IMR-90 (cell line): ENCODE results near the gene SLC25A26. TPM values are rescaled to one million over a fixed set of nuclear protein-coding genes. Genes with fewer than 3 reads are reported as not detected.

Experiments
- ATAC-seq: fragments of 200-7000 bp; cut with Tn5 transposase; 2 replicates; pipeline ENCODE4 v1.9.1; 2020; ENCODE audit warnings: low read depth, mild to moderate bottlenecking, moderate library complexity
- BruUV-seq: library from RNA; stranded (reverse); fragments of 400-500 nt; replicated peaks from 2 replicates; lab custom pipeline; 2021; lab: Mats Ljungman, UMichigan
- CTCF ChIA-PET: fragments of 300-600 bp; formaldehyde crosslinking; extraction: SDS; loops from one replicate; lab custom pipeline; 2021; ENCODE audit warnings: antibody characterized with exemption; lab: Yijun Ruan, JAX
- POLR2A ChIA-PET: fragments of 300-600 bp; sonication (Branson Sonifier 250); formaldehyde crosslinking; loops from one replicate; lab custom pipeline; 2022; ENCODE audit warnings: antibody characterized with exemption; ENCODE audit not compliant: unreplicated experiment; lab: Charles Lee
- DNase-seq: peaks from one replicate; pipeline ENCODE4 v3.0.0; 2013
- H2AFZ ChIP-seq: replicated peaks from 2 replicates; pipeline ENCODE3; 2013; ENCODE audit warnings: low read length, mild to moderate bottlenecking; ENCODE audit not compliant: poor library complexity
- H2AK5ac ChIP-seq: 2 replicates; pipeline ENCODE4 v1.6.1; 2013; ENCODE audit warnings: low read depth, low read length, inconsistent platforms
- H2AK9ac ChIP-seq: replicated peaks from 2 replicates; pipeline ENCODE3; 2013; ENCODE audit warnings: mild to moderate bottlenecking, low read depth, low read length, moderate library complexity; ENCODE audit not compliant: poor library complexity
- H2BK120ac ChIP-seq: 2 replicates; pipeline ENCODE4 v1.6.1; 2013; ENCODE audit warnings: low read depth, low read length, inconsistent platforms
- H2BK15ac ChIP-seq: 3 replicates; pipeline ENCODE4 v1.6.1; 2013; ENCODE audit warnings: low read depth, low read length, inconsistent platforms
- H2BK20ac ChIP-seq: 2 replicates; pipeline ENCODE4 v1.6.1; 2013; ENCODE audit warnings: low read depth, mild to moderate bottlenecking, inconsistent platforms, low read length, moderate library complexity
- H2BK5ac ChIP-seq: 2 replicates; pipeline ENCODE4 v1.6.1; 2013; ENCODE audit warnings: mild to moderate bottlenecking, low read depth, low read length, inconsistent platforms; ENCODE audit not compliant: poor library complexity, severe bottlenecking
- H3K14ac ChIP-seq: replicated peaks from 2 replicates; pipeline ENCODE4 v1.6.1; 2013; ENCODE audit warnings: low read depth, low read length, inconsistent platforms
- H3K18ac ChIP-seq: 2 replicates; pipeline ENCODE4 v1.6.1; 2013; ENCODE audit warnings: low read depth, low read length, control low read depth
- H3K23ac ChIP-seq: 2 replicates; pipeline ENCODE4 v1.6.1; 2013; ENCODE audit warnings: low read depth, low read length, inconsistent platforms
- H3K27ac ChIP-seq: 2 replicates; pipeline ENCODE4 v1.5.1; 2013; ENCODE audit warnings: mild to moderate bottlenecking, control low read depth, low read length; ENCODE audit not compliant: insufficient read depth
- H3K27me3 ChIP-seq: 2 replicates; pipeline ENCODE4 v1.6.1; 2013; ENCODE audit warnings: low read length; ENCODE audit not compliant: control insufficient read depth, insufficient read depth
- H3K36me3 ChIP-seq: 2 replicates; pipeline ENCODE4 v1.6.1; 2013; ENCODE audit warnings: low read length, mixed read lengths; ENCODE audit not compliant: control insufficient read depth, insufficient read depth
- H3K4ac ChIP-seq: 2 replicates; pipeline ENCODE4 v1.6.1; 2013; ENCODE audit warnings: low read depth, low read length, inconsistent platforms
- H3K4me1 ChIP-seq: 2 replicates; pipeline ENCODE4 v1.6.1; 2013; ENCODE audit warnings: low read length, mixed read lengths; ENCODE audit not compliant: control insufficient read depth, insufficient read depth
- H3K4me2 ChIP-seq: 2 replicates; pipeline ENCODE4 v1.6.1; 2013; ENCODE audit warnings: low read depth, mild to moderate bottlenecking, control low read depth, low read length, moderate library complexity
- H3K4me3 ChIP-seq: 2 replicates; pipeline ENCODE4 v1.5.1; 2013; ENCODE audit warnings: low read depth, mild to moderate bottlenecking, control low read depth, low read length, moderate library complexity; ENCODE audit not compliant: insufficient read depth
- H3K56ac ChIP-seq: 2 replicates; pipeline ENCODE4 v1.6.1; 2013; ENCODE audit warnings: low read length, inconsistent platforms; ENCODE audit not compliant: insufficient read depth; ENCODE audit errors: extremely low read depth
- H3K79me1 ChIP-seq, 2 experiments: 2 replicates each; pipeline ENCODE4 v1.6.1; 2013; ENCODE audit warnings: low read length in 2 of 2, inconsistent platforms in 1 of 2, low read depth in 1 of 2
- H3K9ac ChIP-seq: 2 replicates; pipeline ENCODE4 v1.6.1; 2013; ENCODE audit warnings: low read depth, low read length, control low read depth
- H3K9me1 ChIP-seq: 2 replicates; pipeline ENCODE4 v1.6.1; 2013; ENCODE audit warnings: low read length, inconsistent platforms; ENCODE audit not compliant: insufficient read depth
- H3K9me3 ChIP-seq: 2 replicates; pipeline ENCODE4 v1.6.1; 2013; ENCODE audit warnings: low read length; ENCODE audit not compliant: control insufficient read depth, insufficient read depth
- H4K20me1 ChIP-seq: 2 replicates; pipeline ENCODE4 v1.6.1; 2013; ENCODE audit warnings: low read length, inconsistent platforms; ENCODE audit not compliant: insufficient read depth
- H4K5ac ChIP-seq: 2 replicates; pipeline ENCODE4 v1.6.1; 2013; ENCODE audit warnings: mild to moderate bottlenecking, low read depth, low read length, control low read depth
- H4K8ac ChIP-seq, 2 experiments: 2 replicates each; pipeline ENCODE4 v1.6.1; 2013; ENCODE audit warnings: low read depth in 2 of 2, low read length in 2 of 2, control low read depth in 1 of 2, inconsistent platforms in 1 of 2
- H4K91ac ChIP-seq: 2 replicates; pipeline ENCODE4 v1.6.1; 2013; ENCODE audit warnings: low read depth, low read length, inconsistent platforms; ENCODE audit not compliant: insufficient read depth
- BHLHE40 ChIP-seq: fragments of 150-350 bp; IDR thresholded peaks from 2 replicates; pipeline ENCODE4 v1.6.1; 2016; ENCODE audit warnings: mild to moderate bottlenecking, low read depth, low read length
- MXI1 ChIP-seq: IDR thresholded peaks from 2 replicates; pipeline ENCODE4 v1.6.1; 2012; ENCODE audit warnings: low read depth, mild to moderate bottlenecking, low read length, moderate library complexity, borderline replicate concordance
- RFX5 ChIP-seq: IDR thresholded peaks from 2 replicates; pipeline ENCODE4 v1.8.0; 2012; ENCODE audit warnings: low read depth, mild to moderate bottlenecking, low read length, moderate library complexity
- WGBS, 2 experiments: methylation state at CpG; one replicate each; pipeline versions ENCODE4 v1.1.5 to v1.1.7; 2013; ENCODE audit warnings: missing lambda C conversion rate in 2 of 2; ENCODE audit not compliant: insufficient read length in 1 of 2; ENCODE audit errors: extremely low coverage in 2 of 2; 5-methylcytosine and 5-hydroxymethylcytosine counted together
- dilution Hi-C: fragments of 300-500 bp; cut with HindIII; formaldehyde crosslinking; loops from one replicate; pipeline ENCODE4 v1.14.3; 2018; ENCODE audit warnings: low sequenced_read_pairs; ENCODE audit not compliant: unreplicated experiment
- in situ Hi-C: fragments of 300-500 bp; cut with MboI; formaldehyde crosslinking; loops from 3 replicates; pipeline ENCODE4 v1.14.3; 2019; ENCODE audit warnings: low sequenced_read_pairs, inconsistent platforms, mixed read lengths
- intact Hi-C: fragments of 100-400 bp; cut with micrococcal nuclease; formaldehyde crosslinking; loops from 2 replicates; pipeline ENCODE4 v1.10.0; 2022
- polyA plus RNA-seq, 3 experiments: library from polyadenylated mRNA; depleted of rRNA; stranded (reverse); fragments of >200 nt; gene quantifications; 2 replicates each; pipeline ENCODE4 v1.2.3, GENCODE V29; 2012; ENCODE audit warnings: low replicate concordance in 1 of 3
- total RNA-seq: library from RNA; depleted of rRNA; stranded (reverse); fragments of >200 nt; gene quantifications from 2 replicates; pipeline ENCODE4 v1.2.3, GENCODE V29; 2012

The SLC25A26 gene
- total and polyA plus RNA-seq, 2 of the 4 experiments (the other 2 are of a cell fraction) = 10.9 to 12.7 TPM

GRCh38 chr3:66239513-66240123, 18.8 kb downstream of the SLC25A26 start:
- in situ Hi-C loops = no loop called here

More at GRCh38 chr3:66239513-66240123, 18.8 kb downstream of the SLC25A26 start:
- Histone ChIP-seq H3K9me3 (no peaks in the 10 kb centered on the region; the same call in 1 of the 2 replicates), H3K9ac (no peak overlapping the region), H3K27me3 (no peaks in the 10 kb centered on the region), H3K4me2 (no peak overlapping the region), H3K4me1 (no peaks in the 10 kb centered on the region), H3K18ac (no peak overlapping the region), H2BK15ac (no peak overlapping the region), H2AFZ (no peak overlapping the region), H3K4me3 (no peak overlapping the region), H4K5ac (no peak overlapping the region), H3K56ac (no peak overlapping the region), H3K4ac (no peak overlapping the region), H2BK20ac (no peak overlapping the region), H3K9me1 (no peaks in the 10 kb centered on the region), H3K14ac (no peak overlapping the region), H3K27ac (no peak overlapping the region), H3K36me3 (peaks cover 7% of the 10 kb centered on the region), H2AK5ac (no peak overlapping the region), H4K91ac (no peak overlapping the region), H2BK120ac (no peak overlapping the region), H4K8ac (no peak overlapping the region), H4K20me1 (no peaks in the 10 kb centered on the region), H3K23ac (no peak overlapping the region), H3K79me1 (no peaks in the 10 kb centered on the region; a peak in 2 of 4 replicates), H2BK5ac (no peak overlapping the region), H2AK9ac (no peak overlapping the region)
- DNase-seq = no peak
- dilution Hi-C loops (no loop called here), intact Hi-C loops (no loop called here)
- ChIA-PET POLR2A (no interaction called here), CTCF (no interaction called here)
- WGBS, 2 experiments = no CpG with 5 or more reads among the region's 2 CpGs
- BruUV-seq = no TSS peak
- TF ChIP-seq RFX5 (no peak), MXI1 (no peak), BHLHE40 (no peak)
- no peak for ATAC-seq
